ENCODE measurements around the gene COA5. TPM values are rescaled to one million over a fixed set of nuclear protein-coding genes. Genes with fewer than 3 reads are reported as not detected.

COA5 gene
- total RNA-seq, 1 experiment from 2014 or later, result 18.6 TPM

- TF ChIP-seq ZBTB33 (IDR thresholded peaks at IDR 0.05; ENCODE audit: extremely low read depth, insufficient replicate concordance, low read length) (no peak), REST (IDR thresholded peaks at IDR 0.05; ENCODE audit: low read depth) (no peak), POLR2AphosphoS5 (IDR thresholded peaks at IDR 0.05; ENCODE audit: low read depth, low read length) (no peak), CEBPB (IDR thresholded peaks at IDR 0.05; ENCODE audit: low read depth) (no peak)
Observed at GRCh38 chr2:98552499-98553179, 55.7 kb downstream of the COA5 start (continued).

- no TSS peak for BruUV-seq (replicated peaks)
- CTCF ChIA-PET, result no interaction called here
- no peaks in the 10 kb centered on the region for H3K79me2 ChIP-seq (ENCODE audit: insufficient read depth, low read length)
- no peaks in the 10 kb centered on the region for H3K9me3 ChIP-seq (ENCODE audit: control insufficient read depth in 1 of 2, insufficient read depth in 1 of 2, low read depth in 1 of 2, low read length in 2 of 2)
- intact Hi-C loops (cut with micrococcal nuclease), result no loop called here
- H3K4me1 ChIP-seq (ENCODE audit: control insufficient read depth in 1 of 2, insufficient read depth in 2 of 2, low read length in 2 of 2), result no peaks in the 10 kb centered on the region
- ATAC-seq (no peak), DNase-seq (ENCODE audit: low read depth, low spot score) (no peak)
- H3K36me3 ChIP-seq (ENCODE audit: control insufficient read depth in 1 of 2, insufficient read depth in 2 of 2, low read length in 2 of 2), result peaks cover 4% of the 10 kb centered on the region in 2 experiments; a peak in 2 of 4 replicates
- no peak overlapping the region for H3K27ac ChIP-seq (ENCODE audit: low read depth, low read length)
- H2AFZ ChIP-seq (ENCODE audit: low read depth, low read length, poor library complexity, severe bottlenecking), result no peak overlapping the region
- no peak overlapping the region for H3K4me3 ChIP-seq (replicated peaks in 1 of 2; ENCODE audit: low read depth in 1 of 2, low read length in 2 of 2)
- TF ChIP-seq SIN3A (IDR thresholded peaks at IDR 0.05; ENCODE audit: low read depth) (no peak), REST (IDR thresholded peaks at IDR 0.05; ENCODE audit: low read depth) (no peak)
- POLR2A ChIA-PET, result no interaction called here
- RAD21 ChIA-PET (ENCODE audit: low non-redundant PET in 1 of 2, low total read pairs in 2 of 2, uncharacterized antibody in 2 of 2, unreplicated experiment in 2 of 2), result no interaction called here
- no peak overlapping the region for H3K9ac ChIP-seq (ENCODE audit: low read length)
- H3K27me3 ChIP-seq (ENCODE audit: insufficient read depth, low read length), result no peaks in the 10 kb centered on the region
- H3K9me2 ChIP-seq (ENCODE audit: insufficient read depth), result no peaks in the 10 kb centered on the region
- no peak overlapping the region for H3K4me2 ChIP-seq (ENCODE audit: low read length)
- no peaks in the 10 kb centered on the region for H4K20me1 ChIP-seq (ENCODE audit: insufficient read depth)
Observed at GRCh38 chr2:98551316-98551715, 57.0 kb downstream of the COA5 start.

All from HCT116 (cell line).